Stimulated activated CD4-positive, alpha-beta T cell treated with anti-CD3 and anti-CD28 coated beads, Interleukin-12 subunit alpha, Interleukin-12 subunit beta, amount 100 ng/mL, for 48 hours (primary cell): ENCODE data around the gene PRKACB.
"Not testable (repeated sequence)": the region's sequence is repeated elsewhere in the genome, so short reads cannot be mapped to it uniquely, and the experiment has no call there.

Source experiments
- DNase-seq, 3 donors: peaks; one replicate each; pipeline ENCODE4 v3.0.0-alpha.2; 2020; ENCODE audit warnings: low read depth in 2 of 3, low spot score in 1 of 3

The PRKACB gene

GRCh38 chr1:84143796-84144565 is at the start of gene PRKACB:
Gene PRKACB, plus strand, starts transcription at chr1:84144271. Its CDS starts 91 bp downstream, at chr1:84144362.
- DNase-seq = no peak

DNA sequence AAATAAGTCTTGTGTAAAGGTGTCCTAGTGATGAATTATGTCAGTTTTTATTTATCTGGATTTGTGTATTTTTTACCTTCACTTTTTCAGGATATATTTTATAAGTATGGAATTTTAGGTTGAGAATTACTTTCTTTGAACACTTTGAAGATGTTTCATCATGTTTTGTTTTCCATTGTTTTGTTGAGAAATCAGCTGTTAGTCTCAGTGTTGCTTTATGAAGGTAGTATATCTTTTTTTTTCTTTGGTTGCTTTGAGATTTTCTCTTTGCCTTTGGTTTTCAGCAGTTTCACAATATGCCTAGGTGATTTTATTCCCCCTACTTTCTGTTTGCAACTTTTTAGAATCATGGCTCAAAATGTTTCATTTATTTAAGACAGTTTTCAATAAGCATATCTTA is 48.8 kb upstream of the PRKACB start:
- no peak for DNase-seq

- DNase-seq = no peak
Measured at GRCh38 chr1:84096176-84096575, 47.9 kb upstream of the PRKACB start.

GRCh38 chr1:84101204-84101603 is 42.9 kb upstream of the PRKACB start:
- DNase-seq = no peak

DNA sequence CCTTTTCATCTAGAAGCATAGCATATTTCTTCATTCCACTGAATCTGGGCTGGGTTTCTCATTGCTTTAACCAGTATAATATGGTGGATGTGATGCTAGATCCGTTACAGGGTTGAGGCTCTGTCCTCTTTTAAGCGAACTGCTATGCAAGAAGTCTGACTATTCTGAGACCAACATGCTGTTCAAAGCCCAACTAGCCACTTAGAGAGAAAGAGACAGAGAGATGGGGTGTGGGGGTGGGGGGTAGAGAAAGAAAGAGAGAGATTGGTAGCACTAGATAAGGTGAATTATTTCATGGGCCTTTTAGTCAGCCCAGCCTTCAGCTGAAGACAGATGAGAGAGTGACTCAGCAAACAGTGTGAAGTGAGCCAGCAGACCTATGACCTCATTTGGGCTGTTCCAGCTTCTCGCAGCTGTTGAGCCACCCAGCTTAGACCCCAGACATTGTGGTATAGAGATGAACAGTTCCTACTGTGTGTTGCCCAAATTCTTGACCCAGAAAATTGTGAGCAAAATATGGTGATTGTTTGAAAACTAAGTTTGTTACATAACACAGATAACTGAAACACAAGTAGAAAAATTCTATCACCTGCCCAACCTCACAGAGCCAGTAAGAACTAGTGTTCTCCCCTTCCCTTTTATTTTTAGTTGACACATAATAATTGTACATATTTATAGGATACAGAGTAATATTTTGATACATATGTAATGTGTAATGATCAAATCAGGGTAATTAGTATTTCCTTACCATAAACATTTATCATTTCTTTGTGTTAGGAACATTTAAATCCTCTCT is 40.7 kb upstream of the PRKACB start:
- no peak for DNase-seq

DNA sequence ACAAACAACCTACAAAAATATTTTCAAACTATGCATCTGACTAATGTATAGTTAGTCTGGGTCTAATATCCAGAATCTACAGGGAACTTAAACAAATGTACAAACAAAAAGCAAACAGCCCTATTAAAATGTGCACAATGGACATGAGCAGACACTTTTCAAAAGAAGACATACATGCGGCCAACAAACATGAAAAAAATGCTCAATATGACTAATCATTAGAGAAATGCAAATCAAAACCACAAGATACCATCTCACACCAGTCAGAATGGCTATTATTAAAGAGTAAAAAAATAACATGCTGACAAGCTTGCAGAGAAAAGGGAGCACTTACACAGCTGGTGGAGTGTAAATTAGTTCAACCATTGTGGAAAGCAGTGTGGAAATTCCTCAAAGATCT is 36.5 kb upstream of the PRKACB start:
- not testable (repeated sequence) for DNase-seq

- DNase-seq = no peak
Measured at GRCh38 chr1:84107955-84108354, 36.1 kb upstream of the PRKACB start.

DNA sequence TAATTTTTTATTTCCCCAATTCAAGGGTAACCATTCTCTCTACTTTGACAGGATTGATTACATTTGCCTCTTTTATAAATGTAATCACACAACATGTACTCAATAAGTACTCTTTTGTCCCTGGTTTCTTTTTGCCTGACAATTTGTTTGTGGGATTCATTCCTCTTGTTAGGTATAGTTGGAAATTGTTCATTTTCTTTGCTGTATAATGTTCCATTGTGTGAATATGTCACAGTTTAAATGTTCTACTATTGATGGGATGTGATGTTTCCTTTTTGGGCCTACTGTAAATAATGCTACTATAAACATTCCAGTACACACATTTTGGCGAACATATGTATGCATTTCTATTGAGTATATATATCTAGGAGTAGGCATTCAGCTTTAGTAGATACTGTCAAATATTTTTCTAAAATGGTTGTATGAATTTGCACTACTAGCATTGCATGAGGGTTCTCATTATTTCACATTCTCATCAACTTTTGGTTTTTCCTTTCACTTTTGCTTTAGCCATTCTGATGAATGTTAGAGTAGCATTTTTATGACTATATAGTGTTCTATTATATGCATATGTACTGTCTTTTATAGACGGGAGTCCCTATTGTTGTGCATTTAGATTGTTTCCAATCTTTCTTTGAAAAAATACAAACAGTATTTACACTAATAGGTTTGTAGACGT is 35.0 kb upstream of the PRKACB start:
- DNase-seq = no peak

DNA sequence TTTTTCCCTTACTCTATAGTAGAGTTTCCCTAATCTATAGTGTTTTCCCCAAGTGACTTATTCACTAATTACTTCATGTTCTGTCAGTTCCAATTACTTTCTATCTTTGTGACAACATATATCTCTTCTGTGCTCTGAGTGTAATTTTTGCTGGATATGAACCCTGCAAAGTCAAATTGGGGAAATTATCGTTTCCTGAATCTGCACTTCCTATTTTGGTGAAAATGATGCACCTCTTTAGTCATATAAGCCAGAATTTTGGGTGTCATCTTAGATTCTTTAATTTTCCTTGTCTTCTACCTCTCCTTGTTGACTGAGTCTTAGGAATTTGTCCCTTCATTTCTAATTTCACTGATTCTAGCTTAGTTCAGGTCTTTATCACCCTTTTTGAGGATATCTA is 33.4 kb upstream of the PRKACB start:
- DNase-seq = no peak

DNA sequence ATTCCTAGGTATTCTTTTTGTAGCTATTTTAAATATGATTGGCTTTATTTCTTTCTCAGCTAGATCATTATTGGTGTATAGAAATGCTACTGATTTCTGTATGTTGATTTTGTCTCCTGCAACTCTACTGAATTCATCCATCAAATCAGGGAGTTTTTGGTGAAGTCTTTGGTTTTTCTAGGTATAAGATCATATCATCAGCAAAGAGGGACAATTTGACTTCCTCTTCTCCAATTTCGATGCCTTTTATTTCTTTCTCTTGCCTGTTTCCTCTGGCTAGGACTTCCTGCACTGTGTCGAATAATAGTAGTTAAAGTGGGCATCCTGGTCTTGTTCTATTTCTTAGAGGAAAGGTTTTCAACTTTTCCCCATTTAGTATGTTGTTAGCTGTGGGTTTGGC is 27.5 kb upstream of the PRKACB start:
- DNase-seq = no peak

DNA sequence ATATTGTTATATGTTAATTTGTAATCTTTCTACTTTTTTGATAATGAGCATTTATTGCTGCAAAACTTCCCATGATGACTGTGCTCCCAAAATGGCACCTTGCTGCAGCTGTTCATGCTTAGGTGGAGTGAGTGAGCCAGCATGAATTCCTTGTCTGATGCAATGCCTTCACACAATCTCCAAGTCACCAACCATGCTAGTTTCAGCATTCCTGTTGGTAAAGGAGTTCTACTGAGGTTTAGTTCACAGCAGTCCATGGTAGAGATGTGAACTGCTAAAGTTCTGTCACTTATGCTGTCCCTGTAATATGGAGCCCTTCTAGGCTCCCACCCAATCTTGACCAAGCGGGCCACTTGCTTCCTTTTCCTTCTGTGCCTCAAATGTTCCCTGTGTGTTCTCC is 26.2 kb upstream of the PRKACB start:
- DNase-seq = no peak

DNA sequence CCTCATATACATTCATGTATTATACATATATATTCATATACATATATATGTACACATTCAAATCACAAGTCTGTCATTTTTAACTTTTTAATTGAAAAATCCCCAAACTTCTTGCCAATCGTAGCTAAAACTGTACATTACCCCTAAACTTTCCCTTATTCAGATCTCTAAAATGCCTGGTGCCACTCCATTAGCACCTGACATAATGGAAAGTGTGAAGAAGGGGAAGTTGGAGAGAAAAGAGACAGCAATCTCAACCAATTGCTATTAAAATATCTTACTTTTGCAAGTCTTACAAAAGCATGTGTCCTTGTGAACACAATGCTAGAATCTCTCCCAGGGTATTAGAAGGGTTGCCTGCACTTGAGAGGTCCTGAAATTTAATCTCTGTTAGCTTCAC is 22.7 kb upstream of the PRKACB start:
- DNase-seq = no peak

GRCh38 chr1:84122780-84123382 is 21.2 kb upstream of the PRKACB start:
- DNase-seq = peak in 2 of 3 donors; percentile 37

GRCh38 chr1:84133479-84133878 is 10.6 kb upstream of the PRKACB start:
- no peak for DNase-seq

- no peak for DNase-seq
Measured at GRCh38 chr1:84135341-84135740, 8.7 kb upstream of the PRKACB start.

- no peak for DNase-seq
Measured at GRCh38 chr1:84141182-84142003, 2.7 kb upstream of the PRKACB start.

GRCh38 chr1:84145068-84145467 is 997 bp downstream of the PRKACB start:
- no peak for DNase-seq

DNA sequence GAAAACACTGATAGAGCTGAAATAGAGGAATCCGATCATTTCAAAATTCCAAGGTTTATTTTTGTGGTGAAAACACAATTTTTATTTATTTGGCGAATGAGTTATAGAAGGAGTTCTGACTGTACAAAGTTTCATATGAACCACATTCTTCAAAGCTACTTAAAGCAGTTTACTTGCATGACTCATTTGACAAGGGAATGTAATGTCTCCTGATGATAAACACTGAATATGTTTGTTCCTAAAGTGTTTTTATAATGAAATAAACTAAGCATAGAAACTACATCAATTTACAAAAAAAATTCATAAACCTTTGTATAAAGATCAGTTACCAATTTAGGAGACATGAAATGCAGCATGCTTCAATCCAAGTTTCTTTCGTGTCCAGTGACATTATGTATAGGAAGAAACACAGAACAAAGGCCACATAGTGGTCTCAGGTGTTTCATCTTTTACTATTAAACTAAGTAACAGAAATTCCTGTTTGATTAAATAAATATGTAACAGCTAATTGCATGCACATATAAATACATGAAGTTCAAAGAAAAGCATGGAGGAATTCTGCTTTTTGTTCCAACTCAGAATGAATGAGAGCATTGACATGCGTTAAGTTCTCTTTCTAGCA is 2.5 kb downstream of the PRKACB start:
- DNase-seq = no peak

DNA sequence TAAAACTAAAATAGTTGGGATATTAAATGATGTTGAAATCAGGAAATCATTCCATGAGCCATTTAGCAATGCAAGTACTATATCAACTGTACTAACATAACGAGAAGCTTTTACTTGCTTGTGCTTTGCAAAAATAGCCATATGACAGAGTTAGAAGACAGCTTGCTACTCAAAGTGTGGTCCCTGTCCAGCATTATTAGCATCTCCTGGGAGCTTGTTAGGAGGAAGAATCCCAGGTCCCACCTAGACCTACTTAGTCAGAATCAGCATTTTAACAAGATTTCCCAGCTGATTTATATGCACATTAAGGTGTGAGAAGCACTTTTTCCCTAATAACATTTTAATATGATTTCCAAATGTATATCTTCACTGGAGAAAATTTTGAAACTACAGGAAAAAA is 4.7 kb downstream of the PRKACB start:
- no peak for DNase-seq

- peak in 1 of 3 donors; percentile 4 for DNase-seq
Measured at GRCh38 chr1:84152649-84153056, 8.6 kb downstream of the PRKACB start.
